Measurements from ENCODE around the gene SEPTIN8. TPM values are rescaled to one million over a fixed set of nuclear protein-coding genes. Genes with fewer than 3 reads are reported as not detected.

The SEPTIN8 gene
- total RNA-seq, 4 donors from 2014 or later, result 5.2 to 7.9 (median 6.8) TPM

DNA sequence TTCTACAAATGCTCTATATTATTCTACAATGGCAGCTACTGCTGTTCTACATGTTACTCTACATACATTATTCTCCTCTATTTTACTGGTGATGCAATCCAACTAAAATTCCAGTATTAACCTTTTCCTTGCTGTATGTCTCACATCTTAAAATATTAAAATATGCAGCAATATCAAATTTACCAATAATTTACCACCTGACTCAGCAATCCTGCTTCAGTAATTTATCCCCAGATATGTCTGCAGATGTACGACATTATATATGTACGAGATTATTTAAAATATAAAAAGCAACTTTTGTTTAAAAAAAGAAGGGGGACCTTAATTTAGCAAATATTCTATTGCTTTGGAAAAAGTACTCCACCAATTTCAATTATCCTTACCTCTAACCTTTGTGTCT is 51.3 kb downstream of the SEPTIN8 start:
- Histone ChIP-seq H3K27ac (no peak overlapping the region), H3K27me3 (no peaks in the 10 kb centered on the region), H3K9me3 (no peaks in the 10 kb centered on the region), H3K4me1 (no peaks in the 10 kb centered on the region), H3K36me3 (no peaks in the 10 kb centered on the region), H3K4me3 (no peak overlapping the region)
- intact Hi-C loops (cut with DNase I; ENCODE audit: low total_unique reads), result no loop called here
- ATAC-seq (no peak), DNase-seq (no peak)
- no peak for TF ChIP-seq POLR2A (IDR thresholded peaks at IDR 0.05)
- TF ChIP-seq, protein P1, sequence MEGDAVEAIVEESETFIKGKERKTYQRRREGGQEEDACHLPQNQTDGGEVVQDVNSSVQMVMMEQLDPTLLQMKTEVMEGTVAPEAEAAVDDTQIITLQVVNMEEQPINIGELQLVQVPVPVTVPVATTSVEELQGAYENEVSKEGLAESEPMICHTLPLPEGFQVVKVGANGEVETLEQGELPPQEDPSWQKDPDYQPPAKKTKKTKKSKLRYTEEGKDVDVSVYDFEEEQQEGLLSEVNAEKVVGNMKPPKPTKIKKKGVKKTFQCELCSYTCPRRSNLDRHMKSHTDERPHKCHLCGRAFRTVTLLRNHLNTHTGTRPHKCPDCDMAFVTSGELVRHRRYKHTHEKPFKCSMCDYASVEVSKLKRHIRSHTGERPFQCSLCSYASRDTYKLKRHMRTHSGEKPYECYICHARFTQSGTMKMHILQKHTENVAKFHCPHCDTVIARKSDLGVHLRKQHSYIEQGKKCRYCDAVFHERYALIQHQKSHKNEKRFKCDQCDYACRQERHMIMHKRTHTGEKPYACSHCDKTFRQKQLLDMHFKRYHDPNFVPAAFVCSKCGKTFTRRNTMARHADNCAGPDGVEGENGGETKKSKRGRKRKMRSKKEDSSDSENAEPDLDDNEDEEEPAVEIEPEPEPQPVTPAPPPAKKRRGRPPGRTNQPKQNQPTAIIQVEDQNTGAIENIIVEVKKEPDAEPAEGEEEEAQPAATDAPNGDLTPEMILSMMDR (IDR thresholded peaks at IDR 0.05 in 4 of 5, conservative IDR thresholded peaks at IDR 0.05 in 1 of 5), result no peak
- in situ Hi-C loops (cut with MboI; ENCODE audit: low sequenced_read_pairs in 4 of 4), result no loop called here

DNA sequence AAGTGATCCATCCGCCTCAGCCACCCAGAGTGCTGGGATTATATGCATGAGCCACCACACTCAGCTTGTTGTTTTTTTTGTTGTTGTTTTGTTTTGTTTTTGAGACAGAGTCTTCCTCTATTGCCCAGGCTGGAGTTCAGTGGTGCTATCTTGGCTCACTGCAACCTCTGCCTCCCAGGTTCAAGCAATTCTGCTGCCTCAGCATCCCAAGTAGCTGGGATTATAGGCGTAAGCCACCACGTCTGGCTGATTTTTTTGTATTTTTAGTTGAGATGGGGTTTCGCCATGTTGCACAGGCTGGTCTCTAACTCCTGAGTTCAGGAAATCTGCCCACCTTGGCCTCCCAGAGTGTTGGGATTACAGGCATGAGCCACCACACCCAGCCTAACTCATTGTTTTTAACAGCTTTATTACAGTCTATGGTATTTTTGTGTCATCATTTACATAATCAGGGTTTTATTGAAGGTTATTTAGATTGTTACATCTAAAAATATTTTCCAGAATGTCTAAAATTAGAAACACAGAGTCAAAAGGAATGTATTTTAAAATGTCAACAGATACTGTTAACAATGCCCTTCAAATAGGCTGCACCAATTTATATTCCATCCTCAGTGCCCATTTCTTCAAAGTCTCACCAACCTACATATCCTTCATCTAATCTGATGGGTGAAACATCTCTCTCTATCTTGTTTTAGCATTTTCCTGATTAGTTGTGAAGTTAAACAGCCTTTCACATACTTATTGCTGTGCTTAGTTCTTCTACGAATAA is 58.3 kb downstream of the SEPTIN8 start:
- Histone ChIP-seq H3K4me3 (no peak overlapping the region), H3K27me3 (no peaks in the 10 kb centered on the region), H3K9me3 (no peaks in the 10 kb centered on the region), H3K27ac (no peak overlapping the region), H3K4me1 (peaks cover 0 to 5% of the 10 kb centered on the region in 2 donors), H3K36me3 (no peaks in the 10 kb centered on the region)
- in situ Hi-C loops (cut with MboI; ENCODE audit: low sequenced_read_pairs in 4 of 4), result no loop called here
- no peak for ATAC-seq
- DNase-seq, result no peak
- intact Hi-C loops (cut with DNase I; ENCODE audit: low total_unique reads), result no loop called here
- TF ChIP-seq, protein P1 (IDR thresholded peaks at IDR 0.05 in 4 of 5, conservative IDR thresholded peaks at IDR 0.05 in 1 of 5), result no peak
- TF ChIP-seq POLR2A (IDR thresholded peaks at IDR 0.05), result no peak

DNA sequence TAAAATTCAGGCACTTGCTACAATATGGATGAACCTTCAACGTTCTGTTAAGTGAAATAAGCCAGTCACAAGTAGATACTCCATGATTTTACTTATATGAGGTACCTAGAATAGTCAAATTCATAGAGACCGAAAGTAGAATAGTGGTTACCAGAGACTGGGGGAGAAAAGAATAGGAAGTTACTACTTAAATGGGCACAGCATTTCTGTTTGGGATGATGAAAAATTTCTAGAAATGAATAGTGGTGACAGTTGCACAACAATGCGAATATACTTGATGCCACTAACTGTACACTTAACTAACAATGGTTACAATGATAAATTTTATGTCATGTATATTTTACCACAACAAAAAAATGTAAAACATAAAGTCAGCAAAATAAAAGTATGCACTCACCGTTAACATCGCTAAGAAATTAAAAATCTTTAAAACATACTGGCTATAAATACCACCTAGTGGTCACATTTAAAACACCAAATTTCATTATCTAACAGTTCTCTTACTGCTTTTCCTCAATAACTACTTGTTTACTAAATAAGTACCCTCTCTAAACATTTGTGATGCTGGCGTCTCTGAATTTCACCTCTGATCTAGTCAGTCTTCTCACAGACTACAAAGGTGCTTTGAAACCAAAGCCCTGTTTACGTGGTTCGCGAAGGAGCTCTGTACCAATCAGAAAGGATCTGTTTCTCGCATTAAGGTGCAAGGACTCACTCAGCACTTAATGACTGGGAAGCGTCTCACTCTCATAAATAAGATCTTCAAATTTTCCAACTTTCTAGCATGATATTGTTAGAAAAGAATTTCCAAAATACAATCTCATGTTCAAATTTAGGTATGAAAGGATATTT is 62.4 kb downstream of the SEPTIN8 start:
- TF ChIP-seq, protein P1 (IDR thresholded peaks at IDR 0.05 in 4 of 5, conservative IDR thresholded peaks at IDR 0.05 in 1 of 5), result peak in 1 of 5 experiments; percentile 22
- TF ChIP-seq POLR2A (IDR thresholded peaks at IDR 0.05), result no peak
- Histone ChIP-seq H3K4me1 (peaks cover 0 to 5% of the 10 kb centered on the region in 2 donors), H3K27ac (no peak overlapping the region), H3K27me3 (no peaks in the 10 kb centered on the region), H3K36me3 (no peaks in the 10 kb centered on the region), H3K4me3 (no peak overlapping the region), H3K9me3 (no peaks in the 10 kb centered on the region)
- intact Hi-C loops (cut with DNase I; ENCODE audit: low total_unique reads) (no loop called here), in situ Hi-C loops (cut with MboI; ENCODE audit: low sequenced_read_pairs in 4 of 4) (no loop called here)
- ATAC-seq, result no peak
- no peak for DNase-seq

DNA sequence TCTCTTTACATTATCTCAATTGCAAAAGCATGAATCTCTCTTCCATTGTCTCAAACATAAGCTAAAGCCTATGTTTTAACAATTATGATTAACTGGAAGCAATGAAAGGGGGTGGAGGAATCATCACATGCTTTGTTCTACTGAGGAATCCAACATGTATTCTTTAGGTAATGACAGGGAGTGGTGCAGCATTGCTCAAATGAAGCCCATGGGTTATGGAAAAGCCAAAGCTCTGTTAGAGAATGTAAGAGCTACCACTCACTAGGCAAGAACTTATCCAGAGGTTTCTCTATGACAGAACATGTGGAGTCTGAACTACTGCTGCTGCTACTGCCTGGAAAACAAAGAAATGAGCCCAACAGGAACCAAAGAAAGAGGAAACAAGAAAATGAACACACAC is 68.4 kb downstream of the SEPTIN8 start:
- DNase-seq, result no peak
- no peak overlapping the region for H3K4me3 ChIP-seq
- no peaks in the 10 kb centered on the region for H3K9me3 ChIP-seq
- in situ Hi-C loops (cut with MboI; ENCODE audit: low sequenced_read_pairs in 4 of 4), result no loop called here
- no peak for ATAC-seq
- H3K36me3 ChIP-seq, result no peaks in the 10 kb centered on the region
- no peaks in the 10 kb centered on the region for H3K27me3 ChIP-seq
- H3K4me1 ChIP-seq, result no peaks in the 10 kb centered on the region
- H3K27ac ChIP-seq, result no peak overlapping the region
- intact Hi-C loops (cut with DNase I; ENCODE audit: low total_unique reads), result no loop called here
- TF ChIP-seq, protein P1 (IDR thresholded peaks at IDR 0.05 in 4 of 5, conservative IDR thresholded peaks at IDR 0.05 in 1 of 5), result no peak
- TF ChIP-seq POLR2A (IDR thresholded peaks at IDR 0.05), result no peak
